Measurements from ENCODE around the gene MRPL4. TPM values are rescaled to one million over a fixed set of nuclear protein-coding genes. Genes with fewer than 3 reads are reported as not detected.
A peak's percentile ranks its signal among the peaks of the same experiment; 100 is the strongest.
"Not testable (repeated sequence)": the region's sequence is repeated elsewhere in the genome, so short reads cannot be mapped to it uniquely, and the experiment has no call there.

MRPL4 gene
- total RNA-seq, 1 donor from 2014 or later = 71.8 TPM

DNA sequence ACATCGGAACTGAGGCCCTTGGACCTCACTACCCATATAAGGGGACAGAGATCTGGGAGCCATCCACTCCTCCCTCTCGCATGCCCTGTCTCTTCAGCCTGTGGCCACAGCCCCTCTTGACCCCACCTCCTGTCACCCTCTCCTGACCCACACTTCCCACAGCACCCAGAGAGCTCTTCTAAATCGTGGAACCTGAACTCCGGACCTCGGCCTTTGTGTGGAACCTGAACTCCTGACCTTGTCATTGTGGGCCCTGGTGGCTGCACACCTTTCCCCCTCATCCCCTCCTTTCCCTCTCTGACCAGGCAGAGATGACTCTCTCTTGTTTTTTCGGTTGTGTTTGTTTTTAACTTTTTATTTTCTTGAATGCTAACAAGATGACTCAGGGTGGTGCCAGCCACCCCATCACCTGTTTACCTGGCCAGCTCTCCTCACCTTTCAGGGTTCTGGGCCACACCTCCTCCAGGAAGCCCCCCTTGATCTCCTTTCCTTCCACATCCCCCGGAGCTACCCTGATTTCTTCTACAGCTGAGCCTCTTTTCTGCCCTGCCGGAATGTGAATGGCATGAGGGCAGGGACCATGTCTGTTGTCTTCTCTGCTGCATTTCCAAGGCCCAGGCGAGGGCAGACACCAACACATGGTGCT, 5.1 kb downstream of the MRPL4 start:
- no peak for DNase-seq (ENCODE audit: low spot score)
- intact Hi-C loops (cut with DNase I) = no loop called here

DNA sequence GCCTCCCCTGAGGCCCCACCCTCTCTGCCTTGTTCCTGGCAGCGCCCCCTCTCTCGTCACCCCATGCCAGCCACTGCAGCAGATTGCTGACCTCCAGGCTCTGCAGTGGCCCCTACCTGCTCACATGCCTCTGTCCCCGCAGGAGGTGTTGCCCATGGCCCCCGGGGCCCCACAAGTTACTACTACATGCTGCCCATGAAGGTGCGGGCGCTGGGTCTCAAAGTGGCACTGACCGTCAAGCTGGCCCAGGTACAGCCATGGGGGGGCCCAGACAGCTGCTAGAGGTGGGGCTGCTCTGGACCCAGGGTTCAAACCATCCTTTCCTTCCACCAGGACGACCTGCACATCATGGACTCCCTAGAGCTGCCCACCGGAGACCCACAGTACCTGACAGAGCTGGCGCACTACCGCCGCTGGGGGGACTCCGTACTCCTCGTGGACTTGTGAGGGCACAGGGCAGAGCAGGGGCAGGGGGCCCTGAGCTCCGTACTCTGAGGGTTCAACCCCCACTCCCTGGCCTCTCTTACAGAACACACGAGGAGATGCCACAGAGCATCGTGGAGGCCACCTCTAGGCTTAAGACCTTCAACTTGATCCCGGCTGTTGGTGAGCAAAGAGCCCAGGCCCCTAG, 6.2 kb downstream of the MRPL4 start:
- intact Hi-C loops (cut with DNase I) = loop anchor here (2.0 kb wide), 1 partner anchor 131 kb away; no protein-coding TSS in a partner anchor

DNA sequence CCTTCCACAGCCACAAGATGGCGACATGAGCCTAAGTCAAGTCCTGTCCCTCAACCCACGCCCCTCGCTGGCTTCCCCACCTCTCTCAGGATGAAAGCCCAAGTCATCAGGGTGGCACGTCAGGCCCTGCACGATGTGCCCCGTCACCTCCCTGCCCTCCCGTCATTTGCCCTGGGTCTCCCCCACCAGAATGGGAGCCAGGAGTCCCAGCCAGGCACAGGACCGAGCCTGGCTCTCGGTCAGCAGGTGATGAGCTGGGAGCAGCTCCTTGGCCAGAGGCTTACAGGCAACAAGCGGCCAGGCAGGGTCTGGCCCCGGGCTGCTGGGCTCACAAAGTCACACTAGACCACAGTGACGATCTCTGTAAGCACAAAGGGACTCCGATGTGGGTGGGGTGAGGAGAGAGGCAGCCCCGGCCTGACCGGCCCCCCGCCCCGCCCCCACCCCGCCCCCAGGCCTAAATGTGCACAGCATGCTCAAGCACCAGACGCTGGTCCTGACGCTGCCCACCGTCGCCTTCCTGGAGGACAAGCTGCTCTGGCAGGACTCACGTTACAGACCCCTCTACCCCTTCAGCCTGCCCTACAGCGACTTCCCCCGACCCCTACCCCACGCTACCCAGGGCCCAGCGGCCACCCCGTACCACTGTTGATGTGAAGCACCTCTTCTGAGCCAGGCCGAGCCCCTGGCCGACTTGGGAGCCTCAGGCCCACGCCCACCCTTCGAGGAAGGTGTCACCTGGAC, 7.3 kb downstream of the MRPL4 start:
- peak; percentile 86 for DNase-seq (ENCODE audit: low spot score)
- intact Hi-C loops (cut with DNase I) = loop anchor here (2.0 kb wide), 1 partner anchor 129 kb away; no protein-coding TSS in a partner anchor

More for the DNA sequence above, 6.2 kb downstream of the MRPL4 start:
- no peak for DNase-seq (ENCODE audit: low spot score)

DNA sequence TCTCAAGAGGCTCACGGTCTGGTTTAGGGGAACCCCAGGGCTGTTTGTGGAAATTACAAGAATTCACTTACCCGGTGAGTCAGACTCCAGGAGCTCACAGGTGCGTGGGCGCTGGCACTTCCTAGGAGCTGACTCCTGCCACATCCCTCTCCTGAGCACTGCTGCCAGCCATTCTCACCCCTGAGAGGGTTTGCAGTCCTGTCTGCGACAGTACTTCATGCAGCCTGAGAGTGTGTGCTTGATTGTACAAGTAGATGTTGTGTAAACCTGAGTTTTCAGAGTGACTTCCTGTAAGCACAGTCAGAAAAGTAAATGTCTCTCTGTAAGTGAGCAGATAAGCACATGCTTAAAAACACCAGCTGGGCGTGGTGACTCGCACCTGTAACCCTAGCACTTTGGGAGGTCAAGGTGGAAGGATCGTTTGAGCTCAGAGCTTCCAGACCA, 8.1 kb downstream of the MRPL4 start:
- intact Hi-C loops (cut with DNase I) = no loop called here
- DNase-seq (ENCODE audit: low spot score) = no peak

DNA sequence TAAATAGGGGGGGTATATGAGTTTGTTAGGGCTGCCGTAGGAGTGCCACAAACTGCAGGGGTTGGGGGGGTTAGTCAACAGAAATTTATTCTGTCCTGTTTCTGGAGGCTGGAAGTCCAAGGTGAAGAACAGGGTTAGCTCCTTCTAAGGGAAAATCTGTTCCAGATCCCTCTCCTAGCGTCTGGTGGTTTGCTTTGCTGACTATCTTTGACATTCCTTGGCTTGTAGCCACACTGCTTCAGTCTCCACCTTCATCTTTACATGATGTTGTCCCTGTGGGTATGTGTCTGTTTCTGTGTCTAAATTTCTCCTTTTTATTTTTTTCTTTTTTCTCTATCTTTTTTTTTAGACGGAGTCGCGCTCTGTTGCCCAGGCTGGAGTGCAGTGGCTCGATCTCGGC, 10.8 kb downstream of the MRPL4 start:
- intact Hi-C loops (cut with DNase I) = no loop called here
- no peak for DNase-seq (ENCODE audit: low spot score)

DNA sequence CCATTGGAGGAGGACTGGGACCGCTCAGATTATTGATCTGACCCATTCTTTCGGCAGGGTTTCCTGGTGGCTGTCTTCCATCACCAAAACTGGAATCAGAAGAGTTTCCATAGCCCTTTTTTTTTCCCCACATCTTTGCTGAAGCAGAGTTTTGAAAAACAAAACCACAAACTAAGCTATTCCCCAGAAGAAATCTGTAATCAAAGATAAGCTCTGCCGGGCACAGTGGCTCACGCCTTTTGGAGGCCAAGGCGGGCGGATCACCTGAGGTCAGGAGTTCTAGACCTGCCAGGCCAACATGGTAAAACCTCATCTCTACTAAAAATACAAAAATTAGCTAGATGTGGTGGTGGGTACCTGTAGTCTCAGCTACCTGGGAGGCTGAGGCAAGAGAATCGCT, 14.7 kb downstream of the MRPL4 start:
- DNase-seq (ENCODE audit: low spot score) = no peak
- intact Hi-C loops (cut with DNase I) = no loop called here

DNA sequence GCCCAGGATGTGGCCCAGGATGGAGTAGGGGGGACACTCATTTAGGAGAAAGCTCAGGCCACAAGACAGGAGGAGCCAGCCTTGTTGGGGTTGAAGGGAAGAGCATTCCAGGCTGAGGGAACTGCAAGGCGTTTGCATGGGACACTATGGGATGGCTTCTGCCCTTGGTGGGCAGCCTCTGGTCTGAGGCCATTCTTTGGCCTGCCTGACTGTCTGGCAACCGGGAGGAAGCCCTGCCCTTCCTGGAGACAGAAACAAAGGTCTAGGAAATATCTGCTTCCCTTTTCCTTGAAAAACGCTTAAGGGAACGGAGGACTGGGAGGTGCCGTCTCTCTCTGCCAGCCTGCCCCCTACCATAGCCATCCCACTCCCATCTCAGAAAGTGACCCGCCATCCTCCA, 16.1 kb downstream of the MRPL4 start:
- no peak for DNase-seq (ENCODE audit: low spot score)
- intact Hi-C loops (cut with DNase I) = no loop called here

DNA sequence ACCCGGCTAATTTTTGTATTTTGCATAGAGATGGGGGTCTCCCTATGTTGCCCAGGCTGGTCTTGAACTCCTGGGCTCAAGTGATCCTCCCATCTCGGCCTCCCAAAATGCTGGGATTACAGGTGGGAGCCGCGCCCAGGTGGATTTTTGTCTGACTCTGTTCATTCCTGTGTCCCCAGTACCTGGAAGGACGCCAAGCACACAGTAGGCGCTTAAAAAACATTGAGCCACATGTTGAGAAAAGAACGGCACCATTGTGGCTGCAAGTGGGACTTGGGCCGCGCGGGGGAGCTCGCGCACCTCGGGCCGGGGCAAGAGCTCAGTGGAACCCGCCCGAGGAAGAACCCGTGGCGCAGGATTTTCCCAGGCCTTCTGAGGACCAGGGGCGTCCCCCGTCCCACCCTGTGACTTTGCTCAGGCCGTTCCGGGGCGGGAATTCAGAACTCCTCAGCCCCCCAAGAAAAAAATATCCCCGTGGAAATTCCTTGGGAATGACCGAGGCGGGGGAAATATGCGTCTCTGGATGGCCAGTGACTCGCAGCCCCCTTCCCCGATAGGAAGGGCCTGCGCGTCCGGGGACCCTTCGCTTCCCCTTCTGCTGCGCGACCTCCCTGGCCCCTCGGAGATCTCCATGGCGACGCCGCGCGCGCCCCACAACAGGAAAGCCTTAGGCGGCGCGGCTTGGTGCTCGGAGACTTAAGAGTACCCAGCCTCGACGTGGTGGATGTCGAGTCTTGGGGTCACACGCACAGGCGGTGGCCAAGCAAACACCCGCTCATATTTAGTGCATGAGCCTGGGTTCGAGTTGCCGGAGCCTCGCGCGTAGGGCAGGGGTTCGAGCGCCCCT, 17.5 kb downstream of the MRPL4 start:
- intact Hi-C loops (cut with DNase I) = loop anchor here (1.0 to 5.0 kb wide), 2 partner anchors 63 to 120 kb away; partner anchors contain the start of gene RAVER1

DNA sequence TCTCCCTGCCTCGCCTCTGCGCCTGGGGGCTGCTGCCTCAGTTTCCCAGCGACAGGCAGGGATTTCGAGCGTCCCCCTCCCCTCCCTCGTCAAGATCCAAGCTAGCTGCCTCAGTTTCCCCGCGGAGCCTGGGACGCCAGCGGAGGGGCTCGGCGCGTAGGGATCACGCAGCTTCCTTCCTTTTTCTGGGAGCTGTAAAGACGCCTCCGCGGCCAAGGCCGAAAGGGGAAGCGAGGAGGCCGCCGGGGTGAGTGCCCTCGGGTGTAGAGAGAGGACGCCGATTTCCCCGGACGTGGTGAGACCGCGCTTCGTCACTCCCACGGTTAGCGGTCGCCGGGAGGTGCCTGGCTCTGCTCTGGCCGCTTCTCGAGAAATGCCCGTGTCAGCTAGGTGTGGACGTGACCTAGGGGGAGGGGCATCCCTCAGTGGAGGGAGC, 18.2 kb downstream of the MRPL4 start:
- intact Hi-C loops (cut with DNase I) = loop anchor here (5.0 kb wide), 1 partner anchor 62 kb away; the partner anchor contains the start of gene RAVER1
- peak; percentile 93 for DNase-seq (ENCODE audit: low spot score)

More for the DNA sequence above, 17.5 kb downstream of the MRPL4 start:
- DNase-seq (ENCODE audit: low spot score) = peak; percentile 95

DNA sequence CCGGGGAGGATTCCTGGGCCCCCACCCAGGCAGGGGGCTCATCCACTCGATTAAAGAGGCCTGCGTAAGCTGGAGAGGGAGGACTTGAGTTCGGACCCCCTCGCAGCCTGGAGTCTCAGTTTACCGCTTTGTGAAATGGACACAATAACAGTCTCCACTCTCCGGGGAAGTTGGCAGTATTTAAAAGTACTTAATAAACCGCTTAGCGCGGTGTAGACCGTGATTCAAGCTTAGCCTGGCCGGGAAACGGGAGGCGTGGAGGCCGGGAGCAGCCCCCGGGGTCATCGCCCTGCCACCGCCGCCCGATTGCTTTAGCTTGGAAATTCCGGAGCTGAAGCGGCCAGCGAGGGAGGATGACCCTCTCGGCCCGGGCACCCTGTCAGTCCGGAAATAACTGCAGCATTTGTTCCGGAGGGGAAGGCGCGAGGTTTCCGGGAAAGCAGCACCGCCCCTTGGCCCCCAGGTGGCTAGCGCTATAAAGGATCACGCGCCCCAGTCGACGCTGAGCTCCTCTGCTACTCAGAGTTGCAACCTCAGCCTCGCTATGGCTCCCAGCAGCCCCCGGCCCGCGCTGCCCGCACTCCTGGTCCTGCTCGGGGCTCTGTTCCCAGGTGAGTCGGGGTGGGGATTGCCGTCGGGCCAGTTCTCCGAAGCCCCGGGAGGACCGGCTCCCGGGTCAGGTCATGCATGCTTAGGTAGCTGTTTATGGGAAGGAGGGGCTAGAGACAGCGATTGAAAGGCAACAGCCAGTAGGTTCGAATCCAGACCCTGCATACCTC, 18.8 kb downstream of the MRPL4 start, which contains the start of gene ICAM1:
TSS of gene ICAM1 (plus strand) at position 505 of the 779 bp plus-strand sequence. CDS start at position 545, 40 bp downstream.
- intact Hi-C loops (cut with DNase I) = loop anchor here (5.0 kb wide), 1 partner anchor 61 kb away; the partner anchor contains the start of gene RAVER1
- DNase-seq (ENCODE audit: low spot score) = peak; percentile 93

DNA sequence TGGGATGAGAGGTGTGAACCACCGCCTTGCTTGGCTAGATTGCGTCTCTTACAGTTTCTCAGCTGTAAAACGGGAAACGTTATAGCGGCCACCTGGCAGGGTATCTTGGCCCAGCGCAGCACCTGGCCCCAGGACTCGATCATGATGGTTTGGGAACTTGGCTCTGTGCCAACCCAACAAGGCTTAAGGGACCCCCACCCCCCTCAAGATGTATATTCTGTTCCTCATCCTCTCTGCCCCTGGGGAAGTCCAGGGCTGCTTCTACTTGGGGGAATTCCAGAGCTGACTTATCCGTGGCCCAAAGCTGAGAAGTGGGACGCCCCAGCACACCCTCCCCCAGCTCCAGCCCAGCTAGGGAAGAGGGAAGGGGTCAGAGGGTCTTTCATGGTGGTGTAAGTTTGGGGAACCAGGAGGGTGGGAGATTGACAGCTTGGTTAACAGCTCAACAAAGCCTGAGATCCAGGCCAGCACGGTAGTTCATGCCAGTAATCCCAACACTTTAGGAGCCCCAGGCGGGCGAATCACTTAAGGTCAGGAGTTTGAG, 19.6 kb downstream of the MRPL4 start:
- intact Hi-C loops (cut with DNase I) = loop anchor here (5.0 kb wide), 1 partner anchor 61 kb away; the partner anchor contains the start of gene RAVER1
- DNase-seq (ENCODE audit: low spot score) = no peak

DNA sequence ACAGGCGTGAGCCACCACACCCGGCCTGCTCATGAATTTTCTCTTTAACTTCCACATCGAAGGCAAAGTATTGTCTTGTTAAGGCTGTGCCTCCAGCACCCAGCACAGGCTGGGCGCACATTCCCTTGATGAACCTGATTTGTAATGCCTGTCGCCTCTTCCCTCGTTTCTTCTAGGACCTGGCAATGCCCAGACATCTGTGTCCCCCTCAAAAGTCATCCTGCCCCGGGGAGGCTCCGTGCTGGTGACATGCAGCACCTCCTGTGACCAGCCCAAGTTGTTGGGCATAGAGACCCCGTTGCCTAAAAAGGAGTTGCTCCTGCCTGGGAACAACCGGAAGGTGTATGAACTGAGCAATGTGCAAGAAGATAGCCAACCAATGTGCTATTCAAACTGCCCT, 22.6 kb downstream of the MRPL4 start:
- intact Hi-C loops (cut with DNase I) = loop anchor here (5.0 kb wide), 1 partner anchor 58 kb away; the partner anchor contains the start of gene RAVER1
- no peak for DNase-seq (ENCODE audit: low spot score)

DNA sequence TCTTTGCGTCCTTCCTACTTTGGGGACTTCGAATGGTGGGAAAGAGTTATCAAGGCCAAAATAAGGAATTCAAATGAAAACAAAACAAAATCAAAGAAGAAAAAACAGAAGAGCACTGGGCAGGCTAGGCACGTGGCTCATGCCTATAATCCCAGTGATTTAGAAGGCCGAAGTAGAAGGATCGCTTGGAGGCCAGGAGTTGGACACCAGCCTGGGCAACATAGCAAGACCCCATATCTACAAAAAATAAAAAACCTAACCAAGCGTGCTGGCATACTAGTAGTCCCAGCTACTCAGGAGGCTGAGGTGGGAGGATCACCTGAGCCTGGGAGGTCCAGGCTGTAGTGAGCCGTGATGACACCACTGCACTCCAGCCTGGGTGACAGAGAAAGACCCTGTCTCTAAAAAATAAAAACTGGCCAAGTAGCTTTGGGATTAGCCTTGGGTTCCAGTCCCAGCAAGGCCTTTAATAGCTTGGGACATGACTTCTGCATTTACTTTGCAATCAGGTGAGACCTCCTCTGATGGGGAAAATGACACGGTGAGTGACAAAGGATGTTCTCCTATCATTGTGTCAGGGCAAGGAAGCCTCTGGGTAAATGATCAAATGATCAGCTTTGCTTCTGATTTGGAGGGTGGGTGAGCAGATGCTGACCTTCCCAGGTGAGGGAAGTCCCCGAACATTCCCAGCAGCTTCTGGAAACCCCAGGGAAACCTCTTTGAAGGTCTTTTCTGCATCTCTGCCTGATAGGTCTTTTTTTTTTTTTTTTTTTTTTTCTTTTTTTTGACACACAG, 26.0 kb downstream of the MRPL4 start:
- no peak for DNase-seq (ENCODE audit: low spot score)
- intact Hi-C loops (cut with DNase I) = no loop called here

DNA sequence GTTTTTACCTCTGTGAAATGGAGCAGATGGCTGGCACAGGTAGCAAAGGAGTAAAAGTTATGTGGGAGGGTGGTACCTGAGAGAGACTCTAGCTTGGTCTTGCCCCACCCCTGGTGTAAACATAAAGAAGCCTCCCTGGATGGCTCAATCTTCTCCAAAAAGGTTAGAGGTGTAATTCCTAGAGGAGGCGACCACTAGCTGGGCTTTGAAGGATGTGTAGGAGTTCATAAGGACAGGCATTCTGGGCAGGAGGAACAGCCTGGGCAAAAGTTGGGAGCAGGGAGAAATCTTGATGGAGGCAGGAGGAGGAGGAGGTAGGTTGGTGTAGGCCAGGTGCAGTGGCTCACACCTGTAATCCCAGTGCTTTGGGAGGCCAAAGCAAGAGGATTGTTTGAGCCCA, 26.9 kb downstream of the MRPL4 start:
- intact Hi-C loops (cut with DNase I) = no loop called here
- no peak for DNase-seq (ENCODE audit: low spot score)

DNA sequence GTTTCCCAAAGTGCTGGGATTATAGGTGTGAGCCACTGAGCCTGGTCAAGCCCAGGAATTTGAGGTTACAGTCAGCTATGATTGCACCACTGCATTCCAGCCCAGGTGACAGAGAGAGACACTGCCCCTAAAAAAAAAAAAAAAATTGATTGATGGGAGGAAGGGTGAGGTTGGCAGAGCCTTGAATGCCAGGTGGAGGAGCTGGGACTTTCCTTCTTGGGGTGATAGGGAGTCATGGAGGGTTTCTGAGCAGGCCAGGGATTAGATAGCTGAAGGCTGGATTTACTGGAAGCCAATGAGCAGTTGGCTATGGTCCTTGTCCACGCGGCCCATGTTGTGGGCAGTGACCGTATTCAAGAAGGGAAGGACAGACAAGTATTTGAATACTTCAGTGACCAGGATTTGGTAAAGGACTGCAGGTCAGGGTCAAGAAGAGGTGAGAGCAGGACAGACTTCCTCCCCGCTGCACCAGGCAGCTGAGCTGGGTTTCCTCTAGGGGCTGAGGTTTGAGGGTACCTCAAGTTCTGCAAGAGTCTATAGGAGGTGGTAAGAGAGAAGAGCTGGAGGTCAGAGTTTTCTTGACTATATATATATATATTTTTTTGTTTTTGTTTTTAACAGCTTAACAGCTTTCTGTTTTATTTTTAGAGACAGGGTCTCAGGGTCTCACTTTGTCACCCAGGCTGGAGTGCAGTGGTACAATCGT, 27.9 kb downstream of the MRPL4 start:
- intact Hi-C loops (cut with DNase I) = no loop called here
- no peak for DNase-seq (ENCODE audit: low spot score)

DNA sequence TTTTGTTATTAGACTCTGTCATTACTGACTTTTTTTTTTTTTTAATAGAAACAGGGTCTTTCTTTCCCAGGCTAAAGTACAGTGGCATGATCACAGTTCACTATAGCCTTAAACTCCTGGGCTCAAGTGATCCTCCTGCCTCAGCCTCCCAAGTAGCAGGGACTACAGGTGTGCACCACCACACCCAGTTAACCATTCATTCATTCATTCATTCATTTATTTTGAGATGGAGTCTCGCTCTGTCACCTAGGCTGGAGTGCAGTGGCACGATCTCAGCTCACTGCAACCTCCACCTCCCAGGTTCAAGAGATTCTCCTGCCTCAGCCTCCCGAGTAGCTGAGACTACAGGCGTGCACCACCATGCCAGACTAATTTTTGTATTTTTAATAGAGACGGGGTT, 30.0 kb downstream of the MRPL4 start:
- DNase-seq (ENCODE audit: low spot score); intact Hi-C loops (cut with DNase I): not testable (repeated sequence)
